Kidney tubule cell (primary cell): ENCODE results near the gene RESP18.
A peak's percentile ranks its signal among the peaks of the same experiment; 100 is the strongest.
"Not testable (repeated sequence)": the region's sequence is repeated elsewhere in the genome, so short reads cannot be mapped to it uniquely, and the experiment has no call there.

ENCODE experiments used
- DNase-seq: peaks from one replicate; pipeline ENCODE4 v3.0.0-alpha.2; 2018; ENCODE audit warnings: low spot score

RESP18 gene

GRCh38 chr2:219291910-219292490 lies 40.5 kb downstream of the RESP18 start:
- DNase-seq = no peak

GRCh38 chr2:219291394-219291793 lies 41.1 kb downstream of the RESP18 start:
- DNase-seq = no peak

- no peak for DNase-seq
These were observed 42.0 kb downstream of the RESP18 start for GRCh38 chr2:219290381-219291171.

- peak; percentile 47 for DNase-seq
These were observed 42.8 kb downstream of the RESP18 start for GRCh38 chr2:219289537-219290361.

GRCh38 chr2:219289195-219289536 lies 43.4 kb downstream of the RESP18 start:
- no peak for DNase-seq

GRCh38 chr2:219287580-219288265 lies 44.8 kb downstream of the RESP18 start:
- DNase-seq = no peak

- DNase-seq = not testable (repeated sequence)
These were observed 45.5 kb downstream of the RESP18 start for GRCh38 chr2:219287116-219287440.

- no peak for DNase-seq
These were observed 46.0 kb downstream of the RESP18 start for GRCh38 chr2:219286436-219287115.

GRCh38 chr2:219285894-219286425 lies 46.6 kb downstream of the RESP18 start:
- DNase-seq = no peak

- no peak for DNase-seq
These were observed 47.2 kb downstream of the RESP18 start for GRCh38 chr2:219285373-219285735.

GRCh38 chr2:219284501-219285372 lies 47.8 kb downstream of the RESP18 start:
- no peak for DNase-seq

- DNase-seq = no peak
These were observed 49.5 kb downstream of the RESP18 start for GRCh38 chr2:219282943-219283581.

GRCh38 chr2:219282375-219282774 lies 50.2 kb downstream of the RESP18 start:
- no peak for DNase-seq

- DNase-seq = no peak
These were observed 51.0 kb downstream of the RESP18 start for GRCh38 chr2:219281588-219281987.

GRCh38 chr2:219280651-219281050 lies 51.9 kb downstream of the RESP18 start:
- no peak for DNase-seq

- DNase-seq = no peak
These were observed 52.5 kb downstream of the RESP18 start for GRCh38 chr2:219279916-219280516.

- DNase-seq = peak; percentile 100
These were observed 53.2 kb downstream of the RESP18 start, which contains the start of gene DNAJB2 for GRCh38 chr2:219279151-219279915. TSS of gene DNAJB2 (plus strand) at chr2:219279366. CDS start at chr2:219279834, 468 bp downstream.

- DNase-seq = no peak
These were observed 53.8 kb downstream of the RESP18 start for GRCh38 chr2:219278655-219279150.
